ENCODE data around the gene FUBP1.

GRCh38 chr1:77942400-77943140, 36.3 kb downstream of the FUBP1 start:
- no peak for TF ChIP-seq KDM1A (IDR thresholded peaks at IDR 0.05)
- no peak for TF ChIP-seq CUX1 (CRISPR knock-in tag; IDR thresholded peaks at IDR 0.05)
- TF ChIP-seq CTCF (IDR thresholded peaks at IDR 0.05 in 2 of 3, conservative IDR thresholded peaks at IDR 0.05 in 1 of 3; ENCODE audit: insufficient read depth in 2 of 3, low read depth in 1 of 3, low read length in 3 of 3): no peak
- TF ChIP-seq BHLHE40 (IDR thresholded peaks at IDR 0.05; ENCODE audit: low read length): no peak
- no peak for TF ChIP-seq ZNF507 (tag; conservative IDR thresholded peaks at IDR 0.05)
- no peak for TF ChIP-seq CREB3 (tag; conservative IDR thresholded peaks at IDR 0.05; ENCODE audit: low read depth)
- TF ChIP-seq PHF8 (IDR thresholded peaks at IDR 0.05; ENCODE audit: borderline replicate concordance, low read length): no peak
- no peak for TF ChIP-seq GABPA (tag; conservative IDR thresholded peaks at IDR 0.05; ENCODE audit: low read depth)
- no peak for TF ChIP-seq NRF1 (conservative IDR thresholded peaks at IDR 0.05 in 1 of 2, IDR thresholded peaks at IDR 0.05 in 1 of 2)
